ENCODE measurements around the gene ZBTB17.
"Not testable (repeated sequence)": the region's sequence is repeated elsewhere in the genome, so short reads cannot be mapped to it uniquely, and the experiment has no call there.

The ZBTB17 gene

DNA sequence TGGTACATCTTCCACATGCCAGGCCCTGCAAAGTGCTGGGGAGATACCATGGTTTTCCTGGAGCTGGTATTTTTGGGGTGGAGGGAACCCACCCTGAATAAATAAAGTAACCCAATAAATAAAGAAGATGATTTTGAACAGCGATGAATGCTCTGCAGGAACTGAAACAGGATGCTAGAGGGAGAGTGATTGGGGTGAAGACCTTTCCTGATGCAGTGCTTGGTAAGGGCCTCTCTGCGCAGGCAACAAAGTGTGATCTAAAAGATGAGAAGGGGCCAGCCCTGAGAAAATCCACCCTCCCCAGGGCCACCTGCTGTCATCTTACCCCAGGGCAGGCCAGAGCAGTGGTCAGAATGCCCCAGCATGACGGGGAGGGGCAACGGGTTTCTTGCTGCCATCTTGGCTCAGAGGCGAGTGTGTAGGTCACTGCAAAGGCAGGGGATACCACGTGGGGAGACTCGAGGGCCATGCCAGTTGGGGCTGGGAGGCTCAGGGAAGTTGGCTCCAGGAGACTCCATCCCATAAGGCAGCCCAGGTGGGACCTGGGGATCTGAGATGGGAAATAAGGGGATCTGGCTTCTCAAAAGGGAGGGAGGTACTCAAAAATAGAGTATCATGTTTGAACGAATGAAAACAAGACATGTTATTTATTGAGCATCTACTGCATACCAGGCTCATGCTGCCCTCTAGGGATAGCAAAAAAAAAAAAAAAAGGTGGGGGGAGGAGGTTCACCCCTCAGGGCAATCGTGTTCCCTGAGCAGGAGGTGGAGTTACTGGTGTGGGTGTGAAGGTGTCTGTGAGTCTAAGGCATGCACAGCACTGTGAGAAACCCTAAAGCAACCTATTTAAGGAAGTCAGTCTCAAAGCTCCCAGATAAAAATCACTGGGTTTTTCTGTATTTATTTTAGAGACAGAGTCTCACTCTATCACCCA is 30.9 kb upstream of the ZBTB17 start:
- no peaks in the 10 kb centered on the region for H3K36me3 ChIP-seq (replicated peaks in 1 of 2; ENCODE audit: control insufficient read depth in 2 of 2, insufficient read depth in 2 of 2, low read length in 2 of 2)
- no peak overlapping the region for H4K8ac ChIP-seq (ENCODE audit: low read depth, low read length)
- H3K79me1 ChIP-seq (ENCODE audit: low read depth, low read length) = no peaks in the 10 kb centered on the region
- no peak overlapping the region for H3K14ac ChIP-seq (ENCODE audit: low read length)
- no peak overlapping the region for H3K4me2 ChIP-seq (ENCODE audit: insufficient read depth, low read length, poor library complexity, severe bottlenecking)
- DNase-seq (ENCODE audit: low spot score) = no peak
- peak overlapping the region; percentile 24 for H3K18ac ChIP-seq (ENCODE audit: low read length)
- H3K4me3 ChIP-seq (ENCODE audit: low read length in 2 of 2) = no peak overlapping the region
- H2AK5ac ChIP-seq (ENCODE audit: low read depth, low read length) = peak overlapping the region; percentile 83
- no peak overlapping the region for H3K27ac ChIP-seq (replicated peaks; ENCODE audit: low read length)
- H3K4me1 ChIP-seq (ENCODE audit: control insufficient read depth in 2 of 2, insufficient read depth in 1 of 2, low read depth in 1 of 2, low read length in 2 of 2) = peaks cover 0 to 2% of the 10 kb centered on the region in 2 donors
- H3K4ac ChIP-seq (ENCODE audit: low read length) = no peak overlapping the region
- no peak overlapping the region for H2AFZ ChIP-seq (ENCODE audit: low read length)
- no peak overlapping the region for H3K23ac ChIP-seq (ENCODE audit: low read depth, low read length, poor library complexity)
- H3K9me3 ChIP-seq (replicated peaks in 1 of 2; ENCODE audit: control insufficient read depth in 2 of 2, insufficient read depth in 1 of 2, low read depth in 1 of 2, low read length in 2 of 2) = no peaks in the 10 kb centered on the region
- H2BK12ac ChIP-seq (ENCODE audit: low read length) = no peak overlapping the region
- H2BK120ac ChIP-seq (ENCODE audit: low read depth, low read length) = no peak overlapping the region
- H3K27me3 ChIP-seq (ENCODE audit: control insufficient read depth in 3 of 3, insufficient read depth in 3 of 3, low read depth in 1 of 3, low read length in 3 of 3) = peaks cover 0 to 10% (median 0%) of the 10 kb centered on the region in 3 experiments
- no CpG with 5 or more reads among the region's 9 CpGs for WGBS, 2 donors (ENCODE audit: extremely low coverage in 2 of 2, insufficient read length in 2 of 2, insufficient replicate concordance in 1 of 2)
- no peak overlapping the region for H3K9ac ChIP-seq (ENCODE audit: low read depth, low read length, poor library complexity)
- no peak overlapping the region for H4K91ac ChIP-seq (ENCODE audit: low read depth, low read length, poor library complexity)
- H2BK15ac ChIP-seq (ENCODE audit: low read length) = no peak overlapping the region
- no peak overlapping the region for H2BK5ac ChIP-seq (ENCODE audit: low read length)

- H3K4me1 ChIP-seq (ENCODE audit: control insufficient read depth in 2 of 2, insufficient read depth in 1 of 2, low read depth in 1 of 2, low read length in 2 of 2) = peaks cover 0 to 2% of the 10 kb centered on the region in 2 donors
- H2BK12ac ChIP-seq (ENCODE audit: low read length) = no peak overlapping the region
- H3K27ac ChIP-seq (replicated peaks; ENCODE audit: low read length) = no peak overlapping the region
- H3K23ac ChIP-seq (ENCODE audit: low read depth, low read length, poor library complexity) = no peak overlapping the region
- WGBS, 2 donors (ENCODE audit: extremely low coverage in 2 of 2, insufficient read length in 2 of 2, insufficient replicate concordance in 1 of 2) = no CpG with 5 or more reads among the region's 11 CpGs
- no peaks in the 10 kb centered on the region for H3K36me3 ChIP-seq (replicated peaks in 1 of 2; ENCODE audit: control insufficient read depth in 2 of 2, insufficient read depth in 2 of 2, low read length in 2 of 2)
- H3K4me2 ChIP-seq (ENCODE audit: insufficient read depth, low read length, poor library complexity, severe bottlenecking) = no peak overlapping the region
- H2BK120ac ChIP-seq (ENCODE audit: low read depth, low read length) = no peak overlapping the region
- no peak overlapping the region for H2AFZ ChIP-seq (ENCODE audit: low read length)
- no peak overlapping the region for H3K4ac ChIP-seq (ENCODE audit: low read length)
- H3K9ac ChIP-seq (ENCODE audit: low read depth, low read length, poor library complexity) = no peak overlapping the region
- H2BK5ac ChIP-seq (ENCODE audit: low read length) = no peak overlapping the region
- no peak overlapping the region for H3K18ac ChIP-seq (ENCODE audit: low read length)
- no peak overlapping the region for H2BK15ac ChIP-seq (ENCODE audit: low read length)
- no peak overlapping the region for H4K8ac ChIP-seq (ENCODE audit: low read depth, low read length)
- H3K27me3 ChIP-seq (ENCODE audit: control insufficient read depth in 3 of 3, insufficient read depth in 3 of 3, low read depth in 1 of 3, low read length in 3 of 3) = peaks cover 0 to 8% (median 0%) of the 10 kb centered on the region in 3 experiments
- no peaks in the 10 kb centered on the region for H3K9me3 ChIP-seq (replicated peaks in 1 of 2; ENCODE audit: control insufficient read depth in 2 of 2, insufficient read depth in 1 of 2, low read depth in 1 of 2, low read length in 2 of 2)
- DNase-seq (ENCODE audit: low spot score) = no peak
- no peak overlapping the region for H4K91ac ChIP-seq (ENCODE audit: low read depth, low read length, poor library complexity)
- no peaks in the 10 kb centered on the region for H3K79me1 ChIP-seq (ENCODE audit: low read depth, low read length)
- H3K4me3 ChIP-seq (ENCODE audit: low read length in 2 of 2) = no peak overlapping the region
- H3K14ac ChIP-seq (ENCODE audit: low read length) = no peak overlapping the region
- H2AK5ac ChIP-seq (ENCODE audit: low read depth, low read length) = peak overlapping the region; percentile 42
These were observed 30.1 kb upstream of the ZBTB17 start for GRCh38 chr1:16006010-16006409.

- no CpG with 5 or more reads among the region's 5 CpGs for WGBS, 2 donors (ENCODE audit: extremely low coverage in 2 of 2, insufficient read length in 2 of 2, insufficient replicate concordance in 1 of 2)
These were observed 29.7 kb upstream of the ZBTB17 start for GRCh38 chr1:16005597-16005996.

GRCh38 chr1:16001274-16001673 is 25.4 kb upstream of the ZBTB17 start:
- peaks cover 0 to 11% (median 0%) of the 10 kb centered on the region in 3 experiments for H3K27me3 ChIP-seq (ENCODE audit: control insufficient read depth in 3 of 3, insufficient read depth in 3 of 3, low read depth in 1 of 3, low read length in 3 of 3)
- not testable (repeated sequence) for H3K27ac ChIP-seq (replicated peaks; ENCODE audit: low read length); H2BK120ac ChIP-seq (ENCODE audit: low read depth, low read length); H3K4ac ChIP-seq (ENCODE audit: low read length); DNase-seq (ENCODE audit: low spot score); H4K8ac ChIP-seq (ENCODE audit: low read depth, low read length); H4K91ac ChIP-seq (ENCODE audit: low read depth, low read length, poor library complexity); H2AK5ac ChIP-seq (ENCODE audit: low read depth, low read length); H2AFZ ChIP-seq (ENCODE audit: low read length); H3K9me3 ChIP-seq (replicated peaks in 1 of 2; ENCODE audit: control insufficient read depth in 2 of 2, insufficient read depth in 1 of 2, low read depth in 1 of 2, low read length in 2 of 2); H2BK12ac ChIP-seq (ENCODE audit: low read length); H3K4me1 ChIP-seq (ENCODE audit: control insufficient read depth in 2 of 2, insufficient read depth in 1 of 2, low read depth in 1 of 2, low read length in 2 of 2); H3K18ac ChIP-seq (ENCODE audit: low read length); H3K9ac ChIP-seq (ENCODE audit: low read depth, low read length, poor library complexity); H3K4me3 ChIP-seq (ENCODE audit: low read length in 2 of 2); H3K36me3 ChIP-seq (replicated peaks in 1 of 2; ENCODE audit: control insufficient read depth in 2 of 2, insufficient read depth in 2 of 2, low read length in 2 of 2); H3K23ac ChIP-seq (ENCODE audit: low read depth, low read length, poor library complexity); H3K4me2 ChIP-seq (ENCODE audit: insufficient read depth, low read length, poor library complexity, severe bottlenecking); H3K79me1 ChIP-seq (ENCODE audit: low read depth, low read length); H2BK15ac ChIP-seq (ENCODE audit: low read length); H3K14ac ChIP-seq (ENCODE audit: low read length); H2BK5ac ChIP-seq (ENCODE audit: low read length)
- no CpG with 5 or more reads among the region's 10 CpGs for WGBS, 2 donors (ENCODE audit: extremely low coverage in 2 of 2, insufficient read length in 2 of 2, insufficient replicate concordance in 1 of 2)

More at GRCh38 chr1:16005597-16005996, 29.7 kb upstream of the ZBTB17 start:
- Histone ChIP-seq H2BK5ac (ENCODE audit: low read length) (no peak overlapping the region), H3K4me3 (ENCODE audit: low read length in 2 of 2) (no peak overlapping the region), H4K8ac (ENCODE audit: low read depth, low read length) (no peak overlapping the region), H3K4me2 (ENCODE audit: insufficient read depth, low read length, poor library complexity, severe bottlenecking) (no peak overlapping the region), H2AFZ (ENCODE audit: low read length) (no peak overlapping the region), H3K4ac (ENCODE audit: low read length) (no peak overlapping the region), H4K91ac (ENCODE audit: low read depth, low read length, poor library complexity) (no peak overlapping the region), H3K9ac (ENCODE audit: low read depth, low read length, poor library complexity) (no peak overlapping the region), H3K18ac (ENCODE audit: low read length) (no peak overlapping the region), H3K79me1 (ENCODE audit: low read depth, low read length) (no peaks in the 10 kb centered on the region), H3K23ac (ENCODE audit: low read depth, low read length, poor library complexity) (no peak overlapping the region), H3K27ac (replicated peaks; ENCODE audit: low read length) (no peak overlapping the region), H3K36me3 (replicated peaks in 1 of 2; ENCODE audit: control insufficient read depth in 2 of 2, insufficient read depth in 2 of 2, low read length in 2 of 2) (no peaks in the 10 kb centered on the region), H2BK120ac (ENCODE audit: low read depth, low read length) (no peak overlapping the region), H3K27me3 (ENCODE audit: control insufficient read depth in 3 of 3, insufficient read depth in 3 of 3, low read depth in 1 of 3, low read length in 3 of 3) (peaks cover 0 to 5% (median 0%) of the 10 kb centered on the region in 3 experiments), H2BK15ac (ENCODE audit: low read length) (no peak overlapping the region), H2BK12ac (ENCODE audit: low read length) (no peak overlapping the region), H3K14ac (ENCODE audit: low read length) (no peak overlapping the region), H3K4me1 (ENCODE audit: control insufficient read depth in 2 of 2, insufficient read depth in 1 of 2, low read depth in 1 of 2, low read length in 2 of 2) (peaks cover 0 to 2% of the 10 kb centered on the region in 2 donors), H2AK5ac (ENCODE audit: low read depth, low read length) (peak overlapping the region; percentile 42), H3K9me3 (replicated peaks in 1 of 2; ENCODE audit: control insufficient read depth in 2 of 2, insufficient read depth in 1 of 2, low read depth in 1 of 2, low read length in 2 of 2) (no peaks in the 10 kb centered on the region)
- no peak for DNase-seq (ENCODE audit: low spot score)

Measured in neuronal stem cell (in vitro differentiated cells).